ENCODE data around the gene HNRNPUL2. TPM values are rescaled to one million over a fixed set of nuclear protein-coding genes. Genes with fewer than 3 reads are reported as not detected.
A peak's percentile ranks its signal among the peaks of the same experiment; 100 is the strongest.

Gene HNRNPUL2
- total and polyA plus RNA-seq, 2 of the 8 experiments (the other 6 are each of a cell fraction or from before 2014, with no cell fraction given), result 14.9 to 46.4 TPM

DNA sequence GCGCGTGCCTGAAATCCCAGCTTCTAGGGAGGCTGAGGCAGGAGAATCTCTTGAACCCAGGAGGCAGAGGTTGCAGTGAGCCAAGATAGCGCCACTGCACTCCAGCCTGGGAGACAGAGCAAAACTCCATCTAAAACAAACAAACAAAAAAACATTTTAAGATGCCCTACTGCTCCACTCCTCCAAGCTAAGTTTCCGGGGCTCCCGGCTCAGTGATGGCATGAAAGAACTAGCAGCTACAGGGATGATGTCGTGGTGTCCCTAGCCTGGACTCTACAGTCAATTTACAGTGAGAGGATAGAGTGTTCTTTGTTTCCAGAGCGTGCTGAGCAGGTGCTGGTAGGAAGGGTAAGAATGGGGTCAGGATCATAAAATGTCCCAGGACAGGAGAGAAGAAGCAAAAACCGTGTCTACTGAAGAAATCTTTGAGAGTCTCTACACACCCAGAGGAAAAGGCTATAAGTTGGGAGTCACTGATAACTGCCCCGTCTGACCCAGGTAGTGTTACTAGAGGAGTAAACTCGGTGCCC lies 27.9 kb upstream of the HNRNPUL2 start:
- Histone ChIP-seq H2BK15ac (ENCODE audit: low read length) (no peak overlapping the region), H3K36me3 (ENCODE audit: control insufficient read depth in 2 of 4, insufficient read depth in 4 of 4, low read length in 3 of 4) (peaks cover 13 to 27% (median 15%) of the 10 kb centered on the region in 4 experiments), H3K56ac (replicated peaks; ENCODE audit: insufficient read length, low read depth, low read length) (no peak overlapping the region), H4K20me1 (replicated peaks in 1 of 2; ENCODE audit: control insufficient read depth in 1 of 2, insufficient read depth in 2 of 2, low read length in 2 of 2) (peaks cover 14 to 16% of the 10 kb centered on the region in 2 experiments), H3K18ac (ENCODE audit: extremely low read depth, low read length) (no peak overlapping the region), H3K4me2 (ENCODE audit: insufficient read depth in 1 of 2, low read depth in 2 of 2, low read length in 2 of 2) (peak overlapping the region; percentile 15 to 82; a peak in 3 of 4 replicates), H2BK12ac (ENCODE audit: low read depth, low read length) (no peak overlapping the region), H4K5ac (ENCODE audit: insufficient read length, low read depth, low read length) (no peak overlapping the region), H2BK120ac (replicated peaks; ENCODE audit: low read depth, low read length) (no peak overlapping the region), H3K23ac (ENCODE audit: insufficient read length) (no peak overlapping the region), H3K9me3 (ENCODE audit: insufficient read depth in 2 of 2, low read depth in 1 of 2, low read length in 1 of 2) (no peaks in the 10 kb centered on the region), H2BK20ac (ENCODE audit: low read length) (no peak overlapping the region), H4K91ac (replicated peaks; ENCODE audit: insufficient read length, low read length) (no peak overlapping the region), H3K27me3 (replicated peaks in 1 of 4; ENCODE audit: control insufficient read depth in 3 of 4, extremely low read depth in 1 of 4, insufficient read depth in 3 of 4, low read length in 3 of 4) (no peaks in the 10 kb centered on the region), H3K79me2 (ENCODE audit: control insufficient read depth in 1 of 2, insufficient read depth in 2 of 2, low read length in 2 of 2) (peaks cover 10 to 48% of the 10 kb centered on the region in 2 experiments), H3K4me1 (replicated peaks in 1 of 4; ENCODE audit: control insufficient read depth in 3 of 4, insufficient read depth in 4 of 4, low read length in 3 of 4) (peaks cover 4 to 9% (median 6%) of the 10 kb centered on the region in 4 experiments), H3K79me1 (ENCODE audit: low read depth, low read length) (peaks cover 16% of the 10 kb centered on the region), H3K14ac (ENCODE audit: insufficient read length) (no peak overlapping the region), H3K4me3 (ENCODE audit: extremely low read depth in 1 of 4, insufficient read depth in 2 of 4, low read depth in 3 of 4, low read length in 4 of 4) (no peak overlapping the region), H3K4ac (replicated peaks; ENCODE audit: insufficient read length, low read depth, low read length) (no peak overlapping the region), H3K23me2 (ENCODE audit: low read depth, low read length) (no peaks in the 10 kb centered on the region; the same call in 1 of the 2 replicates), H2BK5ac (ENCODE audit: low read depth, low read length) (0 out of 2 replicates have a peak overlapping the region, but pooled peaks have one; percentile 35), H2AK5ac (ENCODE audit: low read depth, low read length) (no peak overlapping the region), H3K9ac (replicated peaks in 1 of 4; ENCODE audit: extremely low read depth in 1 of 4, low read depth in 3 of 4, low read length in 3 of 4) (no peak overlapping the region), H4K8ac (ENCODE audit: extremely low read depth, insufficient read depth, low read length) (no peak overlapping the region), H2AFZ (ENCODE audit: low read length) (no peak overlapping the region), H3K27ac (ENCODE audit: low read depth, low read length) (no peak overlapping the region)
- CTCF ChIA-PET (ENCODE audit: partially characterized antibody), result interaction anchor here (1.2 to 5.4 kb wide), 5 partner anchors 12 to 99 kb away, joined by 3 to 48 read pairs (median 4); partner anchors contain the start of gene TAF6L
- DNase-seq (ENCODE audit: low read depth in 1 of 2, low spot score in 2 of 2) (no peak), FAIRE-seq (no peak)
- 85% methylated on average over 10 of the region's 10 CpGs; no CpG with 5 or more reads in 1 of the 2 experiments for WGBS, 2 experiments (ENCODE audit: extremely low coverage in 1 of 2, insufficient coverage in 1 of 2, insufficient read length in 1 of 2, insufficient replicate concordance in 2 of 2, low coverage in 1 of 2, low lambda C conversion rate in 2 of 2, missing lambda C conversion rate in 1 of 2)
- TF ChIP-seq, protein P1, sequence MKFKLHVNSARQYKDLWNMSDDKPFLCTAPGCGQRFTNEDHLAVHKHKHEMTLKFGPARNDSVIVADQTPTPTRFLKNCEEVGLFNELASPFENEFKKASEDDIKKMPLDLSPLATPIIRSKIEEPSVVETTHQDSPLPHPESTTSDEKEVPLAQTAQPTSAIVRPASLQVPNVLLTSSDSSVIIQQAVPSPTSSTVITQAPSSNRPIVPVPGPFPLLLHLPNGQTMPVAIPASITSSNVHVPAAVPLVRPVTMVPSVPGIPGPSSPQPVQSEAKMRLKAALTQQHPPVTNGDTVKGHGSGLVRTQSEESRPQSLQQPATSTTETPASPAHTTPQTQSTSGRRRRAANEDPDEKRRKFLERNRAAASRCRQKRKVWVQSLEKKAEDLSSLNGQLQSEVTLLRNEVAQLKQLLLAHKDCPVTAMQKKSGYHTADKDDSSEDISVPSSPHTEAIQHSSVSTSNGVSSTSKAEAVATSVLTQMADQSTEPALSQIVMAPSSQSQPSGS (IDR thresholded peaks at IDR 0.05; ENCODE audit: low read length), result no peak
- TF ChIP-seq SP4 (IDR thresholded peaks at IDR 0.05; ENCODE audit: low read length), result no peak
- TF ChIP-seq TBP (IDR thresholded peaks at IDR 0.05; ENCODE audit: low read depth, low read length), result no peak
- TF ChIP-seq, protein P2, sequence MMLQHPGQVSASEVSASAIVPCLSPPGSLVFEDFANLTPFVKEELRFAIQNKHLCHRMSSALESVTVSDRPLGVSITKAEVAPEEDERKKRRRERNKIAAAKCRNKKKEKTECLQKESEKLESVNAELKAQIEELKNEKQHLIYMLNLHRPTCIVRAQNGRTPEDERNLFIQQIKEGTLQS (IDR thresholded peaks at IDR 0.05; ENCODE audit: insufficient read depth, low read depth, low read length), result no peak
- TF ChIP-seq CTBP2 (IDR thresholded peaks at IDR 0.05; ENCODE audit: borderline replicate concordance, insufficient read depth, insufficient read length, low read length), result no peak
- TF ChIP-seq TCF12 (IDR thresholded peaks at IDR 0.05; ENCODE audit: low read depth, low read length), result no peak
- TF ChIP-seq SIRT6 (IDR thresholded peaks at IDR 0.05; ENCODE audit: low read length), result no peak
- TF ChIP-seq BACH1 (IDR thresholded peaks at IDR 0.05; ENCODE audit: low read length), result no peak
- no peak for TF ChIP-seq JUND (IDR thresholded peaks at IDR 0.05; ENCODE audit: low read length)
- no peak for TF ChIP-seq KDM5A (IDR thresholded peaks at IDR 0.05; ENCODE audit: low read length)
- TF ChIP-seq CEBPB (IDR thresholded peaks at IDR 0.05; ENCODE audit: low read depth, low read length), result no peak
- POLR2A ChIA-PET (ENCODE audit: partially characterized antibody), result interaction anchor here (0.6 to 16.9 kb wide), 13 partner anchors 7 to 136 kb away, joined by 3 to 192 read pairs (median 29); partner anchors contain the start of genes BSCL2, C11orf98, CSKMT and GANAB
